ENCODE measurements around the gene KIAA1755.

- TF ChIP-seq, protein P1, sequence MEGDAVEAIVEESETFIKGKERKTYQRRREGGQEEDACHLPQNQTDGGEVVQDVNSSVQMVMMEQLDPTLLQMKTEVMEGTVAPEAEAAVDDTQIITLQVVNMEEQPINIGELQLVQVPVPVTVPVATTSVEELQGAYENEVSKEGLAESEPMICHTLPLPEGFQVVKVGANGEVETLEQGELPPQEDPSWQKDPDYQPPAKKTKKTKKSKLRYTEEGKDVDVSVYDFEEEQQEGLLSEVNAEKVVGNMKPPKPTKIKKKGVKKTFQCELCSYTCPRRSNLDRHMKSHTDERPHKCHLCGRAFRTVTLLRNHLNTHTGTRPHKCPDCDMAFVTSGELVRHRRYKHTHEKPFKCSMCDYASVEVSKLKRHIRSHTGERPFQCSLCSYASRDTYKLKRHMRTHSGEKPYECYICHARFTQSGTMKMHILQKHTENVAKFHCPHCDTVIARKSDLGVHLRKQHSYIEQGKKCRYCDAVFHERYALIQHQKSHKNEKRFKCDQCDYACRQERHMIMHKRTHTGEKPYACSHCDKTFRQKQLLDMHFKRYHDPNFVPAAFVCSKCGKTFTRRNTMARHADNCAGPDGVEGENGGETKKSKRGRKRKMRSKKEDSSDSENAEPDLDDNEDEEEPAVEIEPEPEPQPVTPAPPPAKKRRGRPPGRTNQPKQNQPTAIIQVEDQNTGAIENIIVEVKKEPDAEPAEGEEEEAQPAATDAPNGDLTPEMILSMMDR (conservative IDR thresholded peaks at IDR 0.05; ENCODE audit: low read depth, low read length) = no peak
- TF ChIP-seq EZH2 (IDR thresholded peaks at IDR 0.05; ENCODE audit: borderline replicate concordance, low read depth, low read length, poor library complexity, severe bottlenecking) = no peak
Observed at GRCh38 chr20:38209736-38210405, 50.7 kb downstream of the KIAA1755 start.
